ENCODE results near the gene ANKRD13D.

DNA sequence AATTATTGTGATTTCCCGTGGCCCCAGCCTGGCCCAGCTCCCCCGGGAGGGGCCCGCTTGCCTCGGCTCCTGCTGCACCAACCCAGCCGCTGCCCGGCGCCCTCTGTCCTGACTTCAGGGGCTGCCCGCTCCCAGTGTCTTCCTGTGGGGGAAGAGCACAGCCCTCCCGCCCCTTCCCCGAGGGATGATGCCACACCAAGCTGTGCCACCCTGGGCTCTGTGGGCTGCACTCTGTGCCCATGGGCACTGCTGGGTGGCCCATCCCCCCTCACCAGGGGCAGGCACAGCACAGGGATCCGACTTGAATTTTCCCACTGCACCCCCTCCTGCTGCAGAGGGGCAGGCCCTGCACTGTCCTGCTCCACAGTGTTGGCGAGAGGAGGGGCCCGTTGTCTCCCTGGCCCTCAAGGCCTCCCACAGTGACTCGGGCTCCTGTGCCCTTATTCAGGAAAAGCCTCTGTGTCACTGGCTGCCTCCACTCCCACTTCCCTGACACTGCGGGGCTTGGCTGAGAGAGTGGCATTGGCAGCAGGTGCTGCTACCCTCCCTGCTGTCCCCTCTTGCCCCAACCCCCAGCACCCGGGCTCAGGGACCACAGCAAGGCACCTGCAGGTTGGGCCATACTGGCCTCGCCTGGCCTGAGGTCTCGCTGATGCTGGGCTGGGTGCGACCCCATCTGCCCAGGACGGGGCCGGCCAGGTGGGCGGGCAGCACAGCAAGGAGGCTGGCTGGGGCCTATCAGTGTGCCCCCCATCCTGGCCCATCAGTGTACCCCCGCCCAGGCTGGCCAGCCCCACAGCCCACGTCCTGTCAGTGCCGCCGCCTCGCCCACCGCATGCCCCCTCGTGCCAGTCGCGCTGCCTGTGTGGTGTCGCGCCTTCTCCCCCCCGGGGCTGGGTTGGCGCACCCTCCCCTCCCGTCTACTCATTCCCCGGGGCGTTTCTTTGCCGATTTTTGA lies 3.3 kb upstream of the ANKRD13D start:
- no peak for TF ChIP-seq CTCF (IDR thresholded peaks at IDR 0.05)
- TF ChIP-seq ZFX (IDR thresholded peaks at IDR 0.05; ENCODE audit: borderline replicate concordance) = no peak
